IPS-NIHi7 (cell line): ENCODE measurements around the gene BORA.
"Not testable (repeated sequence)": the region's sequence is repeated elsewhere in the genome, so short reads cannot be mapped to it uniquely, and the experiment has no call there.

ENCODE experiments used
- DNase-seq: peaks from one replicate; pipeline ENCODE4 v3.0.0; 2012; ENCODE audit warnings: mixed read lengths; ENCODE audit errors: extremely low spot score

Gene BORA

DNA sequence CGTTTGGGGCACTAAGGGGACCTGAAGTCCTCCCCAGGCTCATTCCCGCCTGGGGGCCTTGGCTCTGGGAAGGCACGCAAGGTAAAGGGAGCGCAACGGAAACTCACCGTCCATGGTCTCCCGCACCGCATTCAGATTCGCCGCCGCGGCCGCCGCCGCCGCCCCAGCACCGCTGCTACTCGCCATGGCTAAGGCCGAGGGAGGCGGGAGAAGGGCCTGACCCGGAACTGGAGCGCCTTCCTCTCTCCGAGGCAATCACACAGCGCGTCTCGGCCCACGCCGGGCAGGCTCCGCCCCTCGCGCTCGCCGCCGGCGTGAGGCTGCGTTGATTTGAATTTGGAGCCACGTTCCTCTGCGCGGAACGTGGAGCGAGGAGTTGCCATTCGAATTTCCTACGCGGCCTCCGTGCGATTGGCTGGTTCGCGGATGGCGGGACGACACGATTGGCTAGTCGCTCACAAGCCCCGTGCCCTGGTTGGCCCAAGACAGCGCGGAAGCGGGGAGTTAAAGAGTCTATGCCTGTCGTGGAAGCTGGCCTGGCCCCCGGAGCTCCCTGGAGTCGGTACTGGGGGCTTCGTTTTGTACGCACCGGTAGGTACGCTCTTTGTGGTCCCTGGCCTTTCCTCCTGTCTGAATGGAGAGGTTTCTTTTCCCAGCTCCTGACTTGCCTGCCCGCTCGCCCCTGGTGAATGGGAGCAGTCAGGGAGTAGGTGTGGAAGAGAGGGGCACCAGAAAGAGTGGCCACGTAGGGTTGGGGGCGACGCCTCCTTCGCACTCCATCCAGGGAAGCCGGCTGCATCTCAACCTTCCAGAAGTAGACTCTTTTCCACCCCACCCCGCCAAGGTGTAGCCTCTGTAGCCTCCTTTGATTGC lies at the start of gene BORA, which contains the start of gene MZT1:
Gene BORA, plus strand, starts transcription at position 507 of the 873 bp plus-strand sequence. CDS start 1,018 bp downstream, outside the sequence.
Gene MZT1, minus strand, starts transcription at position 213 of the 873 bp plus-strand sequence. Its CDS starts 27 bp downstream, at position 186.
- peak; percentile 96 for DNase-seq

GRCh38 chr13:72678312-72678711 lies 49.4 kb upstream of the BORA start:
- DNase-seq: no peak

GRCh38 chr13:72680353-72680752 lies 47.4 kb upstream of the BORA start:
- DNase-seq: no peak

- DNase-seq: no peak
These were observed 41.0 kb upstream of the BORA start for GRCh38 chr13:72686766-72687165.

DNA sequence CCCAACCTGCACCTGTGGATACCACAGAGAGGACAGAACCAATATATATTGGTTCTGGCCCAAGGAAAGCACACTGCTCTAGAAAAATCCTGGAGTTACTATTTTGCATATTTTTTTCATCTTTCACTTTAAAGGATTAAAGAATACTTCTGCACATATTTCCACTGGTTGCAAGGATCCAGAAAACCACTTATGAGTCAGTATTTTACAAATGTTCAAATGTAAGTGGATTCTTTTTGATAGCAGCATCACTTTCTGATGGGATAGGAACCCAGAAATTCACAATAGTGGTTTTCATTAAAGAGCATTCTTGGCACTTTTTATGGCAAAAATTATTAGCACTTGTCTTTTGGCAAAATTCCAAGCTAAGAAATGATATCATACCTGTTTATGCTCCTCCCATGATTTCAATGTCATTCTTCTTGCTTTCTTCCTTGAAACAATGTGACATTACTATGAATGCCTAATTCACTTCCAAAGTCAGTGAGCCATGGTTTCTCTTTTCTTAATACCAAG lies 38.5 kb upstream of the BORA start:
- DNase-seq: no peak

DNA sequence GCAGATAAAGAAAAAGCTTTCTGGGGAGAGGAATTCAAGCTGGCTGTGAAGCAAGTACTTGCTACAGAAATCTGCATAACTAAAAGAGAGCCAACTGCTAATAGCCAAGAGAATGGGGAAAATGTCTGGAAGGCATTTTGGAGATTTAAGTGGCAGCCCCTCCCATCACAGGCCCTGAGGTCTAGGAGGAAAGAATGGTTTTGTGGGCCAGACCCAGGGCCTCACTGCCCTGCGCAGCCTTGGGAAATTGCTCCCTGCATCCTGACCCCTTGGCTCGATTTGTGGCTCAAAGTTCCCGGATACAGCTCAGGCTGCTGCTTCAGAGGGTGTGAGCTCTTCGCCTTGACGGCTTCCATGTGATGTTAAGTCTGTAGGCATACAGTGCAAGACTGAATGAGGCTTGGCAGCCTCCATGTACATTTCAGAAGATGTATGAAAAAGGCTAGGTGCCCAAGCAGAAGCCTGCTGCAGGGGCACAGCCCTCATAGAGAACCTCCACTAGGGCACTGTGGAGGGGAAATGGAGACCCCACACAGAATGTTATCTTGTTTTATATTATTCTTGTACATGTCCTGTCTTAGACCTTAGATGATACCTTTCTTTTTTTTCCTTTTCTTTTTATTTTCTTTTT lies 34.7 kb upstream of the BORA start:
- no peak for DNase-seq

DNA sequence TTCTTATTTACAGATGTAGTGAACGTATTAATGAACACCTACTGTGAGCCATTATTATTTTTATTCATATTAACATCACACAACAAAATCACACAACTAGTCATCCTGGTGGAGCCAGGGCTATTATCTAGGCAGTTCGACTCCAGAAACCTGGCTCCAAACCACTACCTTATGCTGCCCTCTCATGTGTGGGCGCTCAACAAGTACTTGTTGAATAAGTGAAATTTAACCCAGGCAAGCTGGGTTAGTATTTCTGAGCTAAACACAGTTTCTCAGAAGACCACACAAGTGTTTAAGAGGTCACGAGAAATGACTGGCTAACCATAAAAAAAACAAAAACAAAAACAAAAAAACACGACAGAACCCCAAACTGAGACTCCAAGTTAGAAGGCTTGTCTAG lies 33.9 kb upstream of the BORA start:
- DNase-seq: no peak

GRCh38 chr13:72694314-72694713 lies 33.4 kb upstream of the BORA start:
- DNase-seq: no peak

DNA sequence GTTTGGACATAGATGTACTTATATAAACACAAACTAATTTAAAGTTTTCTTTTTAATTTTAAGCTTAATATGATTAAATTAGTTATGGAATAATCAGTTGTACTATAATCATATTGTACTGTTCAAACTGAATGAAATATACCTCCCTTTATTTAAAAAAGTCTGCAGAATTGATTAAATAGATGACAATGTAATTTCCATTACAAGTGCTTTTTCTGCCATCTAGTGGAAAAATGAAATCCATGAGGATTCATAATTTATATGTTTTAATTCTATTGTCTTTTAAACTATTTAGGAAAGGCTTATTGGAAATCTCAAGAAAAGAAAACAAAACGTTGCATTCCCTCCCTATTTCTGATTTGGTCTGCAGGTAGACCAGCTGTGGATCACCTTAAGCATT lies 31.1 kb upstream of the BORA start:
- DNase-seq: no peak

DNA sequence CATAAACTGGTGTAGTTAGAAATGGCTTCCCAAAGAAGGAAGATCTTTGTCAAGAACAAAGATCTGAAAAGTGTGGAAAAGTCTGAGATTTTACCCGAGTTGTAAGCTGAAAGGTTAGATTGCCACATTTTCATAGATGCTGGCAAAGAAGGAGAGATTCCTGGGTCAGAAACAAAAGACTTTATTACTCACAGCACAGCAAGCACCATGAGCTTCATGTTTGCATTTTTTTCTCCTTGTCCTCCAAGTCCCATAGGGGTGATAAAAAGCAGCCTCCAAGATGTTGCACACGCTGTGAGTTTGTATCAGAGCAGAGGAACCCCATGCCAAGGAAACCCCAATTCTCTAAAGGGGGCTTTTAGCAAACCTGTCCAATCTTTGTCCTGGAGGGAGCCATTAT lies 29.6 kb upstream of the BORA start:
- no peak for DNase-seq

- DNase-seq: no peak
These were observed 27.2 kb upstream of the BORA start for GRCh38 chr13:72700509-72700908.

DNA sequence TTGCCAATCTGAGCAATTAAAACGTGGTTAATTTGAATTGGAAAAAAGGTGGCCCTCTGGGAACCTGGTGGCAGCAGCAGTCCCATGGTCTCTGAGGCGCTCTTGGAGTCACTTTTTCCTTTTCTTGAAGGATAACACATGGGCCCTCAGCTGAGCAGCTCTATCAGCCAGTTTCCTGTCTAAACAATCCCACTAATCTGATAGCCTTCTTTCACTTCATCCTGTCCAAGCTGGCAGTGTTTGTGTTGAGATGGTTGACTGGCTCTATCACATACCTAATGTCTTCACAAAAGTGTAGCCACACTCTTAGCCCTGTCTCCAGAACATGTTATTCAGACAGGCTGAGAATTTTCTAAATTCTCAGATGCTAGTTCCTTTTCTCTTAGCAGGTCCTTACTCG lies 10.9 kb upstream of the BORA start:
- no peak for DNase-seq

DNA sequence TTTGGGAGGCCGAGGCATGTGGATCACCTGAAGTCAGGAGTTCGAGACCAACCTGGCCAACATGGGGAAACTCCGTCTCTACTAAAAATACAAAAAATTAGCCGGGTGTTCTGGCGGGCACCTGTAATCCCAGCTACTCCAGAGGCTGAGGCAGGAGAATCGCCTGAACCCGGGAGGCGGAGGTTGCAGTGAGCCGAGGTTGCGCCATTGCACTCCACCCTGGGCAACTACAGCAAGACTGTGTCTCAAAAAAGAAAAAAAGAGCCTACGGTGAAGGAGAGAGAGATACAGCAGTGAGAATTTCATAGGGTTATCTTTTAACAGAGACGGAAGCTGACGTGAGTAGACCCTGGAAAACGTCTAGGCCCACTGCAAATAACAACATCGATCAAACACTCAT lies 1.5 kb upstream of the BORA start:
- not testable (repeated sequence) for DNase-seq

GRCh38 chr13:72726726-72727416 lies 852 bp upstream of the BORA start:
- peak; percentile 38 for DNase-seq

- no peak for DNase-seq
These were observed 525 bp downstream of the BORA start for GRCh38 chr13:72728290-72728605.

DNA sequence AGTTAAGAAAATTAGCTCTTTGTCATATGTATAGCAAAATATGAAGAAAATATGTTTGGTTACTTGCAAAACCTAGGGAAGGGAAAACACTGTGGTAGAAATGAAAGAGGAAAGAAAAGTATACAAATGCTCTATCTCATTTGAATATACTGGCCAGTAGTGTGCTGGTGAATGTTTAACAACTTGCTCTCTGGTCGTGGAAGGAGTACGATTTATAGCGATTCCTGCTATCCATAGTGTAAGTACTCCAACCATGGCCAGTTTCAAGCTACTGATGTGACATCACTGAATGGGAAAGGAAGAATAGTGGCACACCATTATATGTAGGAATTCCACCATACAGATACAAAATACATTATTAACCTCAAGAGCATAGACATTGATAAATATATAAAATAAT lies 9.3 kb downstream of the BORA start:
- no peak for DNase-seq

GRCh38 chr13:72740015-72740414 lies 12.3 kb downstream of the BORA start:
- DNase-seq: no peak

DNA sequence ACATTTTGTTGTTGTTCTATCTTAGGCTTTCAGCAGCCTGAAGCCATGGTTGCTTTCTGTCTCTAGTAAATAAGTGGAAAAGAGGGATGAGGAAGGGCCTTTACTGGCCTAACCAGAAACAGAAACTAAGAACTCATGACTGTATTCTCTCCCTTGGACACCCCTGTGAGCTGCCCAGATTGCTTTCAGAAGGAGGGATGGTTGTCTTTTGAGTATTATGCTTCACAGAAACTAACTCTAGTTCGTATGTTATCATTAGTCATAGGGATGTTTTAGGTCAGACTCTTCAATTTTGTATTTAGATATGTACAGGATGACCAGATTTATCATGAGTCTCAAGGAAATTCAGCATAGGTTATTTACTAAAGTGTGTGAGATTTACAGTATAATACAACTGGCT lies 17.5 kb downstream of the BORA start:
- DNase-seq: no peak

DNA sequence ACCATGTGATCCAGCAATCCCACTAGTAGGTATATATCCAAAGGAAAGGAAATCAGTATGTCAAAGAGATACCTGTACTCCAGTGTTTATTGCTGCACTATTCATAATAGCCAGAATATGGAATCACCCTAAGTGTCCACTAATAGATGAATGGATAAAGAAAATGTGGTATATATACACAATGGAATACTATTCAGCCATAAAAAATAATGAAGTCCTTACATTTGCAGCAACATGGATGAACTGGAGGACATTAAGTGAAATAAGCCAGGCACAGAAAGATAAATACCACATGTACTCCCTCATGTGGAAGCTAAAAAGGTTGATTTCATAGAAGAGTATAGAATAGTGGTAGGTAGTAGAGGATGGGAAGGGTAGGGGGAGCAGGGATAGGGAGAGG lies 23.5 kb downstream of the BORA start:
- DNase-seq: no peak

DNA sequence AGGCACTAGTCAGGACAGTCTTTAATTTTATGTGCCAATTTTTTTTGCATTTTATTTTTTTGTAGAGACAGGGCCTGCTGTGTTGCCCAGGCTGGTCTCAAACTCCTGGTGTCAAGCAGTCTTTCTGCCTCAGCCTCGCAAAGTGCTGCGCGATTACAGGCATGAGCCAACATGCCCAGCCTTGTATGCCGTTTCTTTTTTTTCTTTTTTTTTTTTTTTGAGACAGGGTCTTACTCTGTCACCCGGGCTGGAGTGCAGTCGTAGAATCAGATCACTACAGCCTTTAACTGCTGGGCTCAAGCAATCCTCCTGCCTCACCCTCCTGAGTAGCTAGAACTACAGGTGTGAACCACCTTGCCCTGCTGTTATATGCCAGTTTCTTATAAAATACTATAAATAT lies 26.4 kb downstream of the BORA start:
- no peak for DNase-seq

- DNase-seq: no peak
These were observed 30.2 kb downstream of the BORA start for GRCh38 chr13:72757792-72758535.

GRCh38 chr13:72760189-72760588 lies 32.5 kb downstream of the BORA start:
- DNase-seq: no peak
